ENCODE data around the gene PDZRN3. TPM values are rescaled to one million over a fixed set of nuclear protein-coding genes. Genes with fewer than 3 reads are reported as not detected.

The PDZRN3 gene
- total and polyA plus RNA-seq, 10 donors: 1.5 to 5.5 (median 2.8) TPM

- Histone ChIP-seq H3K27me3 (replicated peaks in 1 of 7) (peaks cover 0 to 54% (median 17%) of the 10 kb centered on the region in 7 donors), H3K36me3 (no peaks in the 10 kb centered on the region), H3K9me3 (peaks cover 0 to 13% (median 0%) of the 10 kb centered on the region in 8 donors), H3K4me1 (peaks cover 0 to 9% (median 3%) of the 10 kb centered on the region in 6 donors), H3K27ac (no peak overlapping the region), H3K4me3 (peak overlapping the region in 6 of 8 donors; percentile 33 to 67 (median 40))
- intact Hi-C loops (cut with DNase I; ENCODE audit: low total_unique reads): no loop called here
- 38 to 44% (median 39%) methylated on average over 4 of the region's 4 CpGs for WGBS, 5 donors
- TF ChIP-seq, protein P1, sequence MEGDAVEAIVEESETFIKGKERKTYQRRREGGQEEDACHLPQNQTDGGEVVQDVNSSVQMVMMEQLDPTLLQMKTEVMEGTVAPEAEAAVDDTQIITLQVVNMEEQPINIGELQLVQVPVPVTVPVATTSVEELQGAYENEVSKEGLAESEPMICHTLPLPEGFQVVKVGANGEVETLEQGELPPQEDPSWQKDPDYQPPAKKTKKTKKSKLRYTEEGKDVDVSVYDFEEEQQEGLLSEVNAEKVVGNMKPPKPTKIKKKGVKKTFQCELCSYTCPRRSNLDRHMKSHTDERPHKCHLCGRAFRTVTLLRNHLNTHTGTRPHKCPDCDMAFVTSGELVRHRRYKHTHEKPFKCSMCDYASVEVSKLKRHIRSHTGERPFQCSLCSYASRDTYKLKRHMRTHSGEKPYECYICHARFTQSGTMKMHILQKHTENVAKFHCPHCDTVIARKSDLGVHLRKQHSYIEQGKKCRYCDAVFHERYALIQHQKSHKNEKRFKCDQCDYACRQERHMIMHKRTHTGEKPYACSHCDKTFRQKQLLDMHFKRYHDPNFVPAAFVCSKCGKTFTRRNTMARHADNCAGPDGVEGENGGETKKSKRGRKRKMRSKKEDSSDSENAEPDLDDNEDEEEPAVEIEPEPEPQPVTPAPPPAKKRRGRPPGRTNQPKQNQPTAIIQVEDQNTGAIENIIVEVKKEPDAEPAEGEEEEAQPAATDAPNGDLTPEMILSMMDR (IDR thresholded peaks at IDR 0.05 in 8 of 11, conservative IDR thresholded peaks at IDR 0.05 in 3 of 11): no peak
- TF ChIP-seq POLR2AphosphoS5 (IDR thresholded peaks at IDR 0.05): no peak
- TF ChIP-seq POLR2A (IDR thresholded peaks at IDR 0.05): no peak
- DNase-seq: no peak
These were observed 1.4 kb downstream of the PDZRN3 start for GRCh38 chr3:73623346-73623745.

- WGBS, 5 donors: 46 to 64% (median 60%) methylated on average over 10 of the region's 10 CpGs
- H3K27ac ChIP-seq: peak overlapping the region in 2 of 8 donors; percentile 8 to 23
- H3K27me3 ChIP-seq (replicated peaks in 1 of 7): peaks cover 0 to 54% (median 17%) of the 10 kb centered on the region in 7 donors
- peaks cover 0 to 9% (median 3%) of the 10 kb centered on the region in 6 donors for H3K4me1 ChIP-seq
- peak overlapping the region in 2 of 8 donors; percentile 12 to 67 for H3K4me3 ChIP-seq
- no peaks in the 10 kb centered on the region for H3K36me3 ChIP-seq
- TF ChIP-seq POLR2A (IDR thresholded peaks at IDR 0.05) (no peak), POLR2AphosphoS5 (IDR thresholded peaks at IDR 0.05) (no peak)
- TF ChIP-seq, protein P1 (IDR thresholded peaks at IDR 0.05 in 8 of 11, conservative IDR thresholded peaks at IDR 0.05 in 3 of 11): no peak
- intact Hi-C loops (cut with DNase I; ENCODE audit: low total_unique reads): no loop called here
- no peak for DNase-seq
- H3K9me3 ChIP-seq: peaks cover 0 to 13% (median 0%) of the 10 kb centered on the region in 8 donors
These were observed 2.5 kb downstream of the PDZRN3 start for GRCh38 chr3:73622091-73622805.

GRCh38 chr3:73621388-73621787, 3.4 kb downstream of the PDZRN3 start:
- intact Hi-C loops (cut with DNase I; ENCODE audit: low total_unique reads): no loop called here
- no peak overlapping the region for H3K27ac ChIP-seq
- 28 to 64% (median 50%) methylated on average over 4 of the region's 4 CpGs for WGBS, 5 donors
- H3K36me3 ChIP-seq: no peaks in the 10 kb centered on the region
- peak overlapping the region in 1 of 8 donors; percentile 67 for H3K4me3 ChIP-seq
- peaks cover 0 to 9% (median 3%) of the 10 kb centered on the region in 6 donors for H3K4me1 ChIP-seq
- DNase-seq: no peak
- TF ChIP-seq POLR2A (IDR thresholded peaks at IDR 0.05) (no peak), POLR2AphosphoS5 (IDR thresholded peaks at IDR 0.05) (no peak)
- TF ChIP-seq, protein P1 (IDR thresholded peaks at IDR 0.05 in 8 of 11, conservative IDR thresholded peaks at IDR 0.05 in 3 of 11): no peak
- peaks cover 0 to 52% (median 17%) of the 10 kb centered on the region in 7 donors for H3K27me3 ChIP-seq (replicated peaks in 1 of 7)
- peaks cover 0 to 13% (median 0%) of the 10 kb centered on the region in 8 donors for H3K9me3 ChIP-seq

DNA sequence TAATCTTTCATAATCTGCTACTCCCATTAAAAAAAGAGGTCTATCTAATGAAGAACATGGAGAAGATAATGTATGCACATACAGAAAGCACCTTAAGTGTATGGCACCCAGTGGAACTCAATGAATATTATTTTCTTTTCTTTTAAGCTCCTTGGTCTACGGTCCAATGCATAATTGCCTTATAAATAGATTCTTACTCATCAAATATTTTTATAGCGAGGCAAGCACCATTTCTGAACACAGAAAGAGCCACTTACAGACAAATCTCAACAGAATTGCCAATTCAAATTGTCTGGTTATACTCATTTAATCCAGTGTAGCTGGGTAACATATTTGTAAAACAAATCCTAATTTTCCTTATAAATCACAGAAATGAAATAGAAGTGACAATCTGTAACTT, 6.3 kb downstream of the PDZRN3 start:
- Histone ChIP-seq H3K27me3 (replicated peaks in 1 of 7) (peaks cover 0 to 23% (median under 1%) of the 10 kb centered on the region in 7 donors), H3K27ac (no peak overlapping the region), H3K4me1 (peaks cover 0 to 3% (median 0%) of the 10 kb centered on the region in 6 donors), H3K9me3 (no peaks in the 10 kb centered on the region), H3K4me3 (no peak overlapping the region), H3K36me3 (no peaks in the 10 kb centered on the region)
- intact Hi-C loops (cut with DNase I; ENCODE audit: low total_unique reads): no loop called here
- TF ChIP-seq, protein P1 (IDR thresholded peaks at IDR 0.05 in 8 of 11, conservative IDR thresholded peaks at IDR 0.05 in 3 of 11): no peak
- no peak for TF ChIP-seq POLR2AphosphoS5 (IDR thresholded peaks at IDR 0.05)
- no peak for TF ChIP-seq POLR2A (IDR thresholded peaks at IDR 0.05)
- WGBS, 5 donors: 70 to 89% (median 77%) methylated on average over 2 of the region's 2 CpGs
- no peak for DNase-seq
